ENCODE data around the gene CEP57. TPM values are rescaled to one million over a fixed set of nuclear protein-coding genes. Genes with fewer than 3 reads are reported as not detected.

The CEP57 gene
- total RNA-seq, 1 donor from 2014 or later = 41.0 TPM

- no peak for DNase-seq (ENCODE audit: low read depth)
- H3K4me3 ChIP-seq (ENCODE audit: low read depth, low read length) = no peak overlapping the region
- TF ChIP-seq, protein P1, sequence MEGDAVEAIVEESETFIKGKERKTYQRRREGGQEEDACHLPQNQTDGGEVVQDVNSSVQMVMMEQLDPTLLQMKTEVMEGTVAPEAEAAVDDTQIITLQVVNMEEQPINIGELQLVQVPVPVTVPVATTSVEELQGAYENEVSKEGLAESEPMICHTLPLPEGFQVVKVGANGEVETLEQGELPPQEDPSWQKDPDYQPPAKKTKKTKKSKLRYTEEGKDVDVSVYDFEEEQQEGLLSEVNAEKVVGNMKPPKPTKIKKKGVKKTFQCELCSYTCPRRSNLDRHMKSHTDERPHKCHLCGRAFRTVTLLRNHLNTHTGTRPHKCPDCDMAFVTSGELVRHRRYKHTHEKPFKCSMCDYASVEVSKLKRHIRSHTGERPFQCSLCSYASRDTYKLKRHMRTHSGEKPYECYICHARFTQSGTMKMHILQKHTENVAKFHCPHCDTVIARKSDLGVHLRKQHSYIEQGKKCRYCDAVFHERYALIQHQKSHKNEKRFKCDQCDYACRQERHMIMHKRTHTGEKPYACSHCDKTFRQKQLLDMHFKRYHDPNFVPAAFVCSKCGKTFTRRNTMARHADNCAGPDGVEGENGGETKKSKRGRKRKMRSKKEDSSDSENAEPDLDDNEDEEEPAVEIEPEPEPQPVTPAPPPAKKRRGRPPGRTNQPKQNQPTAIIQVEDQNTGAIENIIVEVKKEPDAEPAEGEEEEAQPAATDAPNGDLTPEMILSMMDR (conservative IDR thresholded peaks at IDR 0.05; ENCODE audit: low read depth, low read length) = no peak
These were observed 42.5 kb downstream of the CEP57 start for GRCh38 chr11:95832763-95833162.

DNA sequence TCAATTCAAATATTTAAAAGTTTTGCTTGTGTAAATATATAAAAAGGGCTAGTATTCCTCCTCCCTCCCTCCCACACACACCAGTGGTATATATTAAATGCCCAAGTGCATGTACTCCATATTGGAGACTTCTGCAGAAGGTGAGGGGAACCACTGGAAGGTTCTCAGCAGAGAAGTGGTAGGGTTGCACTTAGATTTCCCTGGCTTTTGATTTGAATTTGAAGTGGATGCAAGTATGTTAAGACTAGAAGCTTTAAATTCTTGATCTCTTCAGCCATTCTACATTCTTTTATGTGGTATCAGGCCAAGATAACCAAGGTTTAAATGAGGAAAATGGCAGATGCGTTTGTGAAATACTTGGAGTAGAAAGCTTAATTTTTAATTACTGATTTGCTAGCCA, 43.1 kb downstream of the CEP57 start:
- TF ChIP-seq, protein P1 (conservative IDR thresholded peaks at IDR 0.05; ENCODE audit: low read depth, low read length) = no peak
- H3K4me3 ChIP-seq (ENCODE audit: low read depth, low read length) = no peak overlapping the region
- no peak for DNase-seq (ENCODE audit: low read depth)

GRCh38 chr11:95835351-95835750, 45.1 kb downstream of the CEP57 start:
- TF ChIP-seq, protein P1 (conservative IDR thresholded peaks at IDR 0.05; ENCODE audit: low read depth, low read length) = no peak
- DNase-seq (ENCODE audit: low read depth) = no peak
- no peak overlapping the region for H3K4me3 ChIP-seq (ENCODE audit: low read depth, low read length)

DNA sequence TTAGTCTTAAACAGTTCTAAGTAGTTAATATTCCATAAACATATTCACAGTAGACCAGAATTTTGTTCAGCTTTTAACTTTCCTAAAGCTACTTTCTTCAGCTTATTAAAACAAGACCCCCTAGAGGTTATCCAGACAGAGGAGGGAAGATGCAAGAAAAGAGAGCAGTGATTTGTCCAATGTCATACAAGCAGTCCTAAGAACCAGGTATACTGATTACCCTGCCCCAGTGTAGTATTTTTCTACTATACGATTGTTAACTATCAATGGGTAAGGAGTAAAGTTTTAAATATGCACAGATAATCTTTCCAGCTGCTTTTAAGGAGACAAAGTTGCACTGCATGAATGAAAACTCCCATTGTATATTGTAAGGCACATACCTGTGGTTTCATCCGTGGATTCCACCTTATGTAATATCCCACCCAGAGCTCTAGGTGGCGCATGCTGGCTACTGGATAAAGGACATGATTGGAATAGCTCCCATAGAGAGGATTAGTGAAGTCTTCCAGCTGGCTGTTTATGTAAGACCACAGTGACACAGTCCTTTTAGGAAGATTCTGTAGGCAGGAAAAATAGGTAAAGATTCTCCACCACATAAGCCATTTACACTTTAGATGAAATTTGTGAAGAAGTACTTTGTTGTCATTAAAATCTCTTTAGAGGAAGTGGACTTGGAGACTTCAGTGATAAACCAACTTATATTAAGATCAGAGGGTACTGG, 45.6 kb downstream of the CEP57 start:
- no peak overlapping the region for H3K4me3 ChIP-seq (ENCODE audit: low read depth, low read length)
- DNase-seq (ENCODE audit: low read depth) = peak; percentile 66
- TF ChIP-seq, protein P1 (conservative IDR thresholded peaks at IDR 0.05; ENCODE audit: low read depth, low read length) = peak; percentile 97

GRCh38 chr11:95845167-95845566, 54.9 kb downstream of the CEP57 start:
- TF ChIP-seq, protein P1 (conservative IDR thresholded peaks at IDR 0.05; ENCODE audit: low read depth, low read length) = no peak

DNA sequence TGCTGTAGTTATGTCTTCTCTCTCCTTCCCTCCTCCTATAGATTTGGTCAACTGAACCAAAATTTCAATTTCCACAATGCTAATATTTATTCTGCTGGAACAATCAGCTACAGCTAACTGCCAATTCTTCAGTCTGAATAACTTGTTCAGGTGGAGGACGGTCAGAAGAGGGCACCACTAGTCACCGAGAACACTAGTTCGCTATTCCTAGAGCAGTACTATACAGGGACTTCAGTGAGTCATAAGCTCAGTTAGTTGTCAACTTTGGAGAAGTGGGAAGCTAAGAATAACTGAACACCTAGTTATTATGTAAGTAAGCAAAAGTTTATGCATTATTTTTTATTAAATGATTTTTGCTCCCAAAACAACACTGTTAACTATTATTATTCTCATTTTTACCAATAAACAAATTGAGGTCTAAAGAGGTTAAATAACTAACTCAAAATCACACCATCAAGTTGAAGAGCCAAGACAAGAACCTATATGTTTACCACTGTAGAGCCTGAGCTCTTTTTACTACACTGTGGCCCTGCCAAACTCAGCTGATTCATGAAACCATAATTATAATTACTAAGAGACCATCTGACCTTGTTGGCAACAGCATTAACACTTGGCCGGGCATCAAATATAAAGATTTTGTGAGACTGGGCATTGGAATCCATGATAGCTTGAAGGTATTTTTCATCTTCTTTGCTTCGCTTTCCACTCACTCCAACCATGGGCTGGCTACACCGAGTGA, 59.0 kb downstream of the CEP57 start:
- no peak overlapping the region for H3K4me3 ChIP-seq (ENCODE audit: low read depth, low read length)
- peak; percentile 58 for DNase-seq (ENCODE audit: low read depth)
- TF ChIP-seq, protein P1 (conservative IDR thresholded peaks at IDR 0.05; ENCODE audit: low read depth, low read length) = peak; percentile 71

More at GRCh38 chr11:95845167-95845566, 54.9 kb downstream of the CEP57 start:
- H3K4me3 ChIP-seq (ENCODE audit: low read depth, low read length) = no peak overlapping the region
- no peak for DNase-seq (ENCODE audit: low read depth)

Data from epithelial cell of proximal tubule (primary cell).